Keratinocyte (primary cell): ENCODE measurements around the gene UBE2K. TPM values are rescaled to one million over a fixed set of nuclear protein-coding genes. Genes with fewer than 3 reads are reported as not detected.
"Not testable (repeated sequence)": the region's sequence is repeated elsewhere in the genome, so short reads cannot be mapped to it uniquely, and the experiment has no call there.

Experiments
- DNase-seq: peaks from one replicate; pipeline ENCODE4 v3.0.0-alpha.2; 2011; ENCODE audit warnings: low read depth, missing footprints, low spot score
- FAIRE-seq: peaks from 2 replicates; lab custom pipeline; 2011; peaks lifted over from hg19 to GRCh38; lab: Jason Lieb, UNC
- H2AFZ ChIP-seq: 2 replicates; pipeline ENCODE4 v1.6.0; 2012; ENCODE audit warnings: low read length, control low read depth, inconsistent platforms; ENCODE audit not compliant: control insufficient read depth
- H3K27ac ChIP-seq: 2 replicates; pipeline ENCODE4 v1.5.1; 2011; ENCODE audit warnings: low read length; ENCODE audit not compliant: control insufficient read depth, insufficient read depth
- H3K27me3 ChIP-seq: 3 replicates; pipeline ENCODE4 v1.6.0; 2011; ENCODE audit warnings: low read length; ENCODE audit not compliant: control insufficient read depth, insufficient read depth; ENCODE audit errors: extremely low read depth
- H3K36me3 ChIP-seq, 2 experiments: 2 replicates in 1 of 2; 3 replicates in 1 of 2; pipeline ENCODE4 v1.5.1; 2011; ENCODE audit warnings: low read length in 2 of 2, mild to moderate bottlenecking in 1 of 2; ENCODE audit not compliant: control insufficient read depth in 2 of 2, insufficient read depth in 2 of 2; ENCODE audit errors: extremely low read depth in 1 of 2
- H3K4me1 ChIP-seq: 3 replicates; pipeline ENCODE4 v1.5.1; 2011; ENCODE audit warnings: low read length; ENCODE audit not compliant: control insufficient read depth, insufficient read depth; ENCODE audit errors: extremely low read depth
- H3K4me2 ChIP-seq: 3 replicates; pipeline ENCODE4 v1.6.0; 2011; ENCODE audit warnings: low read depth, low read length; ENCODE audit not compliant: control insufficient read depth, insufficient read depth; ENCODE audit errors: extremely low read depth
- H3K4me3 ChIP-seq, 3 experiments: fragments of 200-600 bp in 1 of 3; sonication (generic) in 1 of 3; 2 replicates in 2 of 3; 3 replicates in 1 of 3; pipeline ENCODE4 v1.5.1; 2011 to 2016; ENCODE audit warnings: low read length in 3 of 3, mild to moderate bottlenecking in 3 of 3, control low read depth in 2 of 3, inconsistent platforms in 1 of 3, low read depth in 1 of 3, mixed read lengths in 1 of 3, mixed run types in 1 of 3, moderate library complexity in 1 of 3; ENCODE audit not compliant: control insufficient read depth in 2 of 3, insufficient read depth in 2 of 3; ENCODE audit errors: extremely low read depth in 1 of 3
- H3K79me2 ChIP-seq: 2 replicates; pipeline ENCODE4 v1.6.0; 2012; ENCODE audit warnings: low read length; ENCODE audit not compliant: control insufficient read depth, insufficient read depth
- H3K9ac ChIP-seq: 3 replicates; pipeline ENCODE4 v1.6.0; 2011; ENCODE audit warnings: low read length; ENCODE audit not compliant: control insufficient read depth, insufficient read depth; ENCODE audit errors: extremely low read depth
- H3K9me1 ChIP-seq: 3 replicates; pipeline ENCODE4 v1.6.0; 2011; ENCODE audit warnings: low read length; ENCODE audit not compliant: control insufficient read depth, insufficient read depth; ENCODE audit errors: extremely low read depth
- H3K9me3 ChIP-seq: 2 replicates; pipeline ENCODE4 v1.5.1; 2012; ENCODE audit warnings: low read depth, low read length; ENCODE audit not compliant: control insufficient read depth
- H4K20me1 ChIP-seq: 3 replicates; pipeline ENCODE4 v1.6.0; 2011; ENCODE audit warnings: low read length; ENCODE audit not compliant: control insufficient read depth, insufficient read depth; ENCODE audit errors: extremely low read depth
- CTCF ChIP-seq, 3 experiments: IDR thresholded peaks in 1 of 3; conservative IDR thresholded peaks in 1 of 3; optimal IDR thresholded peaks in 1 of 3; 2 replicates in 2 of 3; 3 replicates in 1 of 3; pipeline versions ENCODE3 to v1.5.1; 2011; ENCODE audit warnings: low read length in 3 of 3, mild to moderate bottlenecking in 3 of 3, moderate library complexity in 2 of 3, control low read depth in 1 of 3, inconsistent platforms in 1 of 3; ENCODE audit not compliant: insufficient read depth in 2 of 3; ENCODE audit errors: extremely low read depth in 1 of 3
- EZH2 ChIP-seq: IDR thresholded peaks from one replicate; pipeline ENCODE4 v1.6.1; 2012; ENCODE audit warnings: inconsistent platforms, mild to moderate bottlenecking, low read length, moderate library complexity
- dilution Hi-C: fragments of 300-500 bp; cut with MboI; formaldehyde crosslinking; loops from one replicate; pipeline ENCODE4 v1.7.0; 2020; ENCODE audit warnings: low sequenced_read_pairs; ENCODE audit not compliant: extremely low pct_ligation_motif_present
- polyA plus RNA-seq, 5 experiments: library from polyadenylated mRNA; depleted of rRNA in 3 of 5; stranded (reverse) in 3 of 5; stranded (forward) in 1 of 5; unstranded in 1 of 5; fragments of >200 nt; gene quantifications; 1 replicate in 1 of 5; 2 replicates in 3 of 5; 3 replicates in 1 of 5; pipeline versions ENCODE4 v1.2.1 to v1.2.3, GENCODE V29; 2011 to 2012; ENCODE audit warnings: missing spikeins in 2 of 5, low read depth in 1 of 5, low replicate concordance in 1 of 5

UBE2K gene
- polyA plus RNA-seq, 1 donor (not counting 4 experiments of a cell fraction or from before 2014, with no cell fraction given), result 163 TPM

GRCh38 chr4:39770969-39771724, 73.2 kb downstream of the UBE2K start:
- no peak for DNase-seq
- Histone ChIP-seq H3K9me1 (no peaks in the 10 kb centered on the region), H3K9me3 (no peaks in the 10 kb centered on the region), H3K4me1 (no peaks in the 10 kb centered on the region), H3K36me3 (peaks cover 11 to 13% of the 10 kb centered on the region in 2 experiments), H3K9ac (no peak overlapping the region), H3K4me3 (no peak overlapping the region), H4K20me1 (no peaks in the 10 kb centered on the region), H3K79me2 (peaks cover 4% of the 10 kb centered on the region), H2AFZ (no peak overlapping the region), H3K4me2 (no peak overlapping the region), H3K27me3 (no peaks in the 10 kb centered on the region), H3K27ac (no peak overlapping the region)
- TF ChIP-seq EZH2, result no peak
- TF ChIP-seq CTCF (optimal IDR thresholded peaks at IDR 0.05 in 1 of 3, IDR thresholded peaks at IDR 0.05 in 1 of 3, conservative IDR thresholded peaks at IDR 0.05 in 1 of 3; ENCODE audit: extremely low read depth in 1 of 3, insufficient read depth in 2 of 3, low read length in 3 of 3), result no peak
- dilution Hi-C loops, result no loop called here
- FAIRE-seq, result no peak

GRCh38 chr4:39781988-39782387, 84.1 kb downstream of the UBE2K start:
- H3K36me3 ChIP-seq, FAIRE-seq, dilution Hi-C loops: not testable (repeated sequence)

More at GRCh38 chr4:39781988-39782387, 84.1 kb downstream of the UBE2K start:
- H3K9me1 ChIP-seq, H3K27me3 ChIP-seq, H3K4me1 ChIP-seq, H3K9me3 ChIP-seq, H3K27ac ChIP-seq, H2AFZ ChIP-seq, H3K4me2 ChIP-seq, DNase-seq, H3K9ac ChIP-seq, H3K4me3 ChIP-seq, H3K79me2 ChIP-seq, H4K20me1 ChIP-seq: not testable (repeated sequence)
